Large intestine (tissue), 3 donors: Measurements from ENCODE around the gene ACTN4. TPM values are rescaled to one million over a fixed set of nuclear protein-coding genes. Genes with fewer than 3 reads are reported as not detected.
A peak's percentile ranks its signal among the peaks of the same experiment; 100 is the strongest.

Experiments used
- DNase-seq, 2 donors: peaks; one replicate each; pipeline versions ENCODE4 v3.0.0 to v3.0.0-alpha.2; 2013
- H3K27ac ChIP-seq: one replicate; pipeline ENCODE4 v1.5.1; 2013; ENCODE audit warnings: low read length
- H3K27me3 ChIP-seq: 2 replicates; pipeline ENCODE4 v1.6.1; 2013; ENCODE audit warnings: low read length; ENCODE audit not compliant: control insufficient read depth, insufficient read depth
- H3K36me3 ChIP-seq: 2 replicates; pipeline ENCODE4 v1.6.1; 2013; ENCODE audit warnings: low read length; ENCODE audit not compliant: control insufficient read depth, insufficient read depth
- H3K4me1 ChIP-seq: one replicate; pipeline ENCODE4 v1.6.1; 2013; ENCODE audit warnings: low read length; ENCODE audit not compliant: control insufficient read depth, insufficient read depth
- H3K4me3 ChIP-seq: one replicate; pipeline ENCODE4 v1.5.1; 2013; ENCODE audit warnings: low read length
- H3K9me3 ChIP-seq: one replicate; pipeline ENCODE4 v1.6.1; 2013; ENCODE audit warnings: mild to moderate bottlenecking, low read depth, low read length, moderate library complexity; ENCODE audit not compliant: control insufficient read depth
- WGBS: methylation state at CpG from one replicate; pipeline ENCODE4 v1.1.5; 2013; ENCODE audit warnings: low lambda C conversion rate; ENCODE audit not compliant: insufficient coverage; 5-methylcytosine and 5-hydroxymethylcytosine counted together
- polyA plus RNA-seq: library from polyadenylated mRNA; unstranded; fragments of 120-200 nt; gene quantifications from one replicate; pipeline ENCODE4 v1.2.1, GENCODE V29; 2013

Gene ACTN4
- polyA plus RNA-seq, 1 donor = 747 TPM

DNA sequence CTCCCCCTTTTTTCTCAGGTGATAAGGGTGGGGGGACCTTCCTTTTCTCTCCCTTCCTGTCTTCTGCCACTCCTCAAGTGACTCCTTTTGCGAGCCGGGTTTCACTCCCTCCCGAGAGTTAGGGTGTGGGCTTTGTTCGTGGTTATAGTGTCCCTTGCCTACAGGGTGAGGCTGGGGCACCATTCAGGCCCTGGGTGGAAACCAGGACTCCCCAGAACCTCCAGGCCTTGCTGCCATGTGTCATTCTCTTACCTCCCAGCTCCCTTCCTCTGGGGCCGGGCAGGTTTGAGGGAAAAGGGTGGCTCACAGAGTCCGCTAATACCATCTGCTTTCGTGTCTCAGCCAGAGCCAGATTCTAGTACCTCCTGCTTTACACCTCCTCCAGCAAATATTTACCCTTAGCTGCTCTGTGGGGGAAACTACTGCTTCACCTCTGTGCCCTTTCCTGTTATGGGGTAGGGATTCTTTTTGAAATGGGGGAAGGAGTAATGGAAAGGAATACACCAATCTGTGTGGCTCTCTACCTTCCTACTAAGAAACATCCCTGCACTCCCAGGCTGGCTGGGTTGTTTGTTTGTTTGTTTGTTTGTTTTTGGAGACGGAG lies 2.8 kb downstream of the ACTN4 start:
- Histone ChIP-seq H3K4me1 (peaks cover 36% of the 10 kb centered on the region), H3K9me3 (no peaks in the 10 kb centered on the region), H3K27ac (peak overlapping the region; percentile 95), H3K4me3 (peak overlapping the region; percentile 96), H3K36me3 (peaks cover 13% of the 10 kb centered on the region), H3K27me3 (no peaks in the 10 kb centered on the region)
- no CpG with 5 or more reads among the region's 8 CpGs for WGBS
- peak in 1 of 2 donors; percentile 78 for DNase-seq

DNA sequence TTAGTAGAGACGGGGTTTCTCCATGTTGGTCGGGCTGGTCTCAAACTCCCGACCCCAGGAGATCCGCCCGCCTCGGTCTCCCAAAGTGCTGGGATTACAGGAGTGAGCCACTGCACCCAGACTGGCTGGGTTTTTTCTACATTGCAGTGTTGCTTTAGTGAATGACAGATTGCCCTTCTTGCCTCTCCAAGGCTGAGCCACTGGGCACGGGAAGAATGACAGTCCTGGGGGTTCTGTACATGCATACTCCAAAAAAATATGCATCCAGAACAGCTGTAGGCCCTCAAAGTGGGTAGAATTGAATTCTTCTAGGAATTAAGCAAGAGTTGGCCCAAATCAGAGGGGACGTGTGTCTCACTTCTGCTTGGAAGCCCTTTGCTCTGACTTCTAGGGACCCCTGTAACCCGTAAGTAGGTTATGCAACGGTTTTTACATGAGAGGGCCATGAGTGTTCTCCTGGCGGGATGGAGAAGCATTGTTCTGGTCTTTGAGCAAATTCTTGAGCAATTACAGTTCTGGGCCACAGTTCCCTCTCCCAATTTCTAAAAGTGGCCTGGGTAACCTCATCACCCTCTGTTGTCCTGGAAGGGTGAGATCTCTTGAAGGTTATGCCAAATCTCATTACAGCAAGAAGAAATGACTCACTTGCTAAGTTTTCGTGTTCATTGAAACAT lies 3.6 kb downstream of the ACTN4 start:
- Histone ChIP-seq H3K36me3 (peaks cover 15% of the 10 kb centered on the region), H3K9me3 (no peaks in the 10 kb centered on the region), H3K27me3 (no peaks in the 10 kb centered on the region), H3K4me1 (peaks cover 44% of the 10 kb centered on the region), H3K4me3 (peak overlapping the region; percentile 96), H3K27ac (peak overlapping the region; percentile 95)
- DNase-seq = peak in 1 of 2 donors; percentile 51
- WGBS = no CpG with 5 or more reads among the region's 12 CpGs

DNA sequence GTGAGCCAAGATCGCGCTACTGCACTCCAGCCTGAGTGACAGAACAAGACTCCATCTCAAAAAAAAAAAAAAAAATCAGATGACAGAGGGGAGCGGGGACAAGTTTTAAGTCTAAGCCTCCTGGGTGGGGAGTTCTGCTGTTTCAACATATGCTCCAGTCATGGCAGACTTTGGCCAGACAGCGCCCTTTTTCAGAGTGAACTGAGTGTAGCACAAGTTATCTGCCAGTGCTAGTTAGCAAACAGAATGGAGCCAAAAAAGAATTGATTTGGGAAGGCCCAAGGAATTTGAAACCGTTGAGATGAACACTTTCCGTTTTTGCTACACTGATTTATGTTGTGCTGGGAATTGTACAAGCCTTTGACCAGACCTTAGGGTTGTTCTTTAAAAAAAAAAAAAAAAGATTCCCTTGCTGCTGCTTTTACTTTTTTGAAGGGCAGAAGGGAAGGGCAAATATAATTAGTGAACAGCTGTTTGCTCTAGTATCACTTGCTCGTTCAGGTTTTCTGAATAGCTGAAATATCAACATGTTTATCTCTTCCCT lies 5.7 kb downstream of the ACTN4 start:
- WGBS = 0% methylated on average over 3 of the region's 7 CpGs
- Histone ChIP-seq H3K9me3 (no peaks in the 10 kb centered on the region), H3K4me1 (peaks cover 62% of the 10 kb centered on the region), H3K27me3 (no peaks in the 10 kb centered on the region), H3K36me3 (peaks cover 30% of the 10 kb centered on the region), H3K4me3 (peak overlapping the region; percentile 1), H3K27ac (peak overlapping the region; percentile 95)
- DNase-seq = peak; percentile 87 to 94

DNA sequence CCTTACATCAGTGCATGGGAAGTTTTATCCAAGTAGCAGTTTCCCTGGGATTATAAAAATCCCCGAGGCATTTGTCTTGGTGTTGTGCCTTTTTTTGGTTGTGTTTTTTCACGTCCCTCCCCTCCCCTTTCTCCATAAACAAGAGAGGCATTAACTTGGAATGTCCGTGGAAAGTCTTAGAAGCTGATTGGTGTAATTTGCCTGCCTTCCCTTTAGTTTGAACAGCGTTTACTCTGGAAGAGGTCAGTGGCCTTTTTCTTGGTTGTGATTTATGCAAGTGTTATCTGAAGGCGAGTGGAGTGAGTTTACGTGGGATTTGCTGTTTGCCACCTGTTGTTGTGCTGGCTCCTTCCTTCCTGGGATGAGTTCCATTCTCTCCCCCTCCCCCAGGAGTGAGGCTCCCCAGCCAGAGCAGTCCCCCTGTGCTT lies 7.2 kb downstream of the ACTN4 start:
- H3K27me3 ChIP-seq = no peaks in the 10 kb centered on the region
- peak in 1 of 2 donors; percentile 62 for DNase-seq
- H3K4me1 ChIP-seq = peaks cover 77% of the 10 kb centered on the region
- no CpG with 5 or more reads among the region's 6 CpGs for WGBS
- H3K36me3 ChIP-seq = peaks cover 35% of the 10 kb centered on the region
- peak overlapping the region; percentile 95 for H3K27ac ChIP-seq
- H3K4me3 ChIP-seq = no peak overlapping the region
- H3K9me3 ChIP-seq = no peaks in the 10 kb centered on the region

DNA sequence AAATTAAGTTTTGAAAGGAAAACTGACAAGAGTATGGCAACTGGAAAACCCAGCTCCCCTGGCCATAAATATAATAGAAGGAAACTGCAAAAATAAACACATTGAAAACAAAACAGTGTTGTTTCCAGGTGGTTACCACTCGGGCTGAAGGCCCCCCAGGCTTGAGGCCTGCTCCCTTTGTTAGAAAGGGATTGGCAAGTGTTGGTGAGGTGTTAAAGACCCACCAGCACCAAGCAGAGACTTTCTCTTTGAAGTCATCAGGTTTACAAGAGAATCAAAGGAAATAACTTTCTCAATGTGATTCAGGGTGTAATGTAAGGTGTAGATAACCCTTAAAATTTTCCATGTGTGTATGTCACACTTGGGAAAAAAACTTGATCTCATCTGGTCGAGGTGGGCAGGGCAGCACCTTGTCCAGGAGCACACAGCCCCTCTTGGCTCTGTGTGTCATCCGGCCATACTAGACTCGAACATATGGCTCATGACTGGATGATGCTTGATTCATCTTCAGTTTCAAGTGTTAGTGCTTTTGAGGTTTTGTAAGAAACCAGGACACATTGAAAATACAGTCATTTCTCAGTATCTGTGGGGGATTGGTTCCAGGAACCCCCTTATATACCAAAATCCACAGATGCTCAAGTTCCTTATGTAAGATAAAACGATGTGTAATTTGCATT lies 7.8 kb downstream of the ACTN4 start:
- peak overlapping the region; percentile 95 for H3K27ac ChIP-seq
- H3K4me1 ChIP-seq = peaks cover 84% of the 10 kb centered on the region
- WGBS = no CpG with 5 or more reads among the region's 5 CpGs
- no peaks in the 10 kb centered on the region for H3K27me3 ChIP-seq
- H3K4me3 ChIP-seq = no peak overlapping the region
- peak in 1 of 2 donors; percentile 30 for DNase-seq
- H3K9me3 ChIP-seq = no peaks in the 10 kb centered on the region
- H3K36me3 ChIP-seq = peaks cover 35% of the 10 kb centered on the region

DNA sequence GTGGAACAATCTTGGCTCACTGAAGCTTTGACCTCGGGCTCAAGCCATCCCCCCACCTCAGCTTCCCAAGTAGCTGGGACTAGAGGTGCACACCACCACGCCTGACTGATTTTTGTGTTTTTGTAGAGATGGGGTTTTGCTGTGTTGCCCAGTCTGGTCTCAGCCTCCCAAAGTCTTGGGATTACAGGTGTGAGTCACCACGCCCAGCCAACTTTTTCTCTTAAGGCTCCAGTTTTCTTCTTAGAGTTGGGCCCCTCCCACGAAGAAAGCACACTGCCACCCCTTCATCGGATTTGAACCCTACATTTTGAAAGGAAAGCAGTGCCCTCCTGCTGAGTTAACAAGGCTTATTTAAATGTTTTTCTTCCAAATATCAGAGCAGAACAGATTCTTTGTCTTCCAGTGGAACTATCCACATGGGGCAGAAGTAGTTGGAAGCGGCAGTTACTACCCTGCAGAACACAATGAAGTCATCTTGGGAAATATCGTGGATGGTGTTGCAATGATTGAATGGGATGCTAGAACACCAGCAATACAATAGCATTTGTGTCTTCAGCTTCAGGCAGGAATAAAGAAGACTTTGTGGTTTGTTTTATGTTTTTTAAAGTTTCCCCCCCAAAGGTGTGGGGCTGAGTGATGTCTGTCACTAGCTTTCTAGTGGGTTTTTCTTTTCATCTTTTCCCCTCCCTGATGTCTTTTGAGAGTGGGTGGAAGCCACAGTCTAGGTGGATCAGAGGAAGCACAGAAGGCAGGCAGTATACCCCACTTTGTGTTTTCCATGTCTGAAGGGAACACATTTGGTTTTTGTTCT lies 8.9 kb downstream of the ACTN4 start:
- peaks cover 41% of the 10 kb centered on the region for H3K36me3 ChIP-seq

DNA sequence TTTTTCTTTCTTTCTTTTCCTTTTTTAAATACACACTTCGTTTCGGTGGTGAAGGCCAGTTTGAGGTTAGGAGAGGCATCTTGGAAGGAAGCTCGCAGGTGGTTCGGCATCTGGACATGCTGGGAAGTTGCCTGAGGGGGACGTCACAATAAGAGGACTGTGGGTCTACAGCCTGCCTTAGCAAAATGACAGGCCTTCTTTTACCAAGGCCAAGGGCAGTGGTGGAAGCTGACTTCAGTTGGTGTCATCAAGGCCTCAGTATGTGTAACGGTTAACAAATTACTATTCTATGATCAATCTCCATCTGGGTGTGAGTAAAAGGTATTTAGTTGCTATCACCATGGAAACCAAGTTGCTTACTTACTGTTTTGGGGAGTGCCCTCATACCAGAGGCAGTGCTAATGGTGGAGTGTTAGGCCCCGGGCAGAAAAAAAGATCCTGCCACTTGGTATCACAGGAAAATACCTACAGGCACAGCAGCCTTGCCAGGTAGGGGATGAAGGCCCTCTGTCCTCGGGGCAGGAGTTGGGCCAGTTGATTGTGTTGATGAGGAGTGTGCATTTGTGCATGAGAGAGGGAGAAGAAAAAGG lies 10.3 kb downstream of the ACTN4 start:
- DNase-seq = peak in 1 of 2 donors; percentile 56
- peaks cover 87% of the 10 kb centered on the region for H3K4me1 ChIP-seq

More for the DNA sequence above, 8.9 kb downstream of the ACTN4 start:
- DNase-seq = peak in 1 of 2 donors; percentile 41
- no CpG with 5 or more reads among the region's 7 CpGs for WGBS
- no peak overlapping the region for H3K4me3 ChIP-seq
- no peaks in the 10 kb centered on the region for H3K27me3 ChIP-seq
- peak overlapping the region; percentile 95 for H3K27ac ChIP-seq
- peaks cover 88% of the 10 kb centered on the region for H3K4me1 ChIP-seq
- H3K9me3 ChIP-seq = no peaks in the 10 kb centered on the region

DNA sequence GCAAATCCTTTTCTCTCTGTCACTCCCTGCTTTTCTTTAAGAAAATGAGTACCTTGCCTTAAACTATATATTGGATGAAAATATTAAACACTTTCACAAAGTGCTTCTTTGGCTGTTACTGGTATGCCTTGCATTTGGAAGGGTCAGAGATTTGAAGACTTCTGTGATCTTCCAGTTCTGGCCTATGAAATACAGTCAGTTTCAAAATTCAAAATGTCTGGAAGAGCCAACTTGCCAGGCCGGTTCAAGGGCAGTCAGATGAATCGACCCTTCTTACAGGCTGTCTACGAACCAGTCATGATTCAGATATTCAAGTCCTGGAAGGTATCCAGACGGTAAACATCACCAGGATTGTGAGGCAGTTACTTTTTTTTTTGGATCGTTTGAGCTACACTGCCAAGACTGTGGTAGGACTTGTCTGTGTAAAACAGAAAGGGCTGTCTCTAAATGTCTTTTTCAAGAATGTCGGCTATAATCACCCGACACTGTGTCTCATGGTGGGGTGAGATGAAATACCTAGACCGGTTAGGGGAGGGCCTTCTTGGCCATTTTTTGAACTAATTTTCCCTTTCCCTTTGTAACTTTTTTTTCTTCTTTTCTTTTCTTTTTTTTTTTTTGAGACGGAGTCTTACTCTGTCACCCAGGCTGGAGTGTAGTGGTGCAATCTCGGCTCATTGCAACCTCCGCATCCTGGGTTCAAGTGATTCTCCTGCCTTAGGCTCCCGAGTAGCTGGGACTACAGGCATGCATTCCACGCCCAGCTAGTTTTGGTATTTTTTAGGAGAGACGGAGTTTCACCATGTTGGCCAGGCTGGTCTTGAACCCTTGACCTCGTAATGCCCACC lies 11.2 kb downstream of the ACTN4 start:
- no peaks in the 10 kb centered on the region for H3K9me3 ChIP-seq
- peak; percentile 77 to 84 for DNase-seq
- peaks cover 52% of the 10 kb centered on the region for H3K36me3 ChIP-seq
- H3K4me1 ChIP-seq = peaks cover 92% of the 10 kb centered on the region
- no peak overlapping the region for H3K4me3 ChIP-seq
- 50% methylated on average over 2 of the region's 15 CpGs for WGBS
- H3K27ac ChIP-seq = peak overlapping the region; percentile 70
- no peaks in the 10 kb centered on the region for H3K27me3 ChIP-seq

More for the DNA sequence above, 10.3 kb downstream of the ACTN4 start:
- Histone ChIP-seq H3K27ac (peak overlapping the region; percentile 70), H3K9me3 (no peaks in the 10 kb centered on the region), H3K27me3 (no peaks in the 10 kb centered on the region), H3K36me3 (peaks cover 48% of the 10 kb centered on the region), H3K4me3 (no peak overlapping the region)
- no CpG with 5 or more reads among the region's 8 CpGs for WGBS

DNA sequence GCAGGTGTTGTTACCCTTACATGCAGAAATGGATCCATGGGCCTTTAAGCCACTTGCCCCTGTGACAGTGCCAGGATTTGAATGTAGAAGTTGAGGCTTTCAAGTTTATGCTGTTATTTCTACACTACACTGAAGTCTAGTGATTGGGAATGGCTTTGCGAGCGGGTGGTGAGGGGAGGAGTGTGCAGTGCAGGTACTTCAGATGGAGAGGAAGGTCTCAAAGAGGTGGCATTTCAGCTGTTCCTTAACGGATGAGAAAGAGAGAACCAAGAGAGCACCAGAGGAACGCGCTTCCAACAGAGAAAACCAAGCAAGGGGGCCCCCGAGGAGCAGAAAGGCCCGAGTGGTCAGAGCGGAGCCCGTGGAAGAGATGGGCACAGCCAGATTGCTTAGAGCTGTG lies 13.3 kb downstream of the ACTN4 start:
- Histone ChIP-seq H3K9me3 (no peaks in the 10 kb centered on the region), H3K27ac (peak overlapping the region; percentile 73), H3K4me1 (peaks cover 92% of the 10 kb centered on the region), H3K36me3 (peaks cover 55% of the 10 kb centered on the region), H3K27me3 (no peaks in the 10 kb centered on the region), H3K4me3 (no peak overlapping the region)
- no CpG with 5 or more reads among the region's 9 CpGs for WGBS
- DNase-seq = peak in 1 of 2 donors; percentile 7
